WTC11 (cell line): ENCODE measurements around the gene LPAR3. TPM values are rescaled to one million over a fixed set of nuclear protein-coding genes. Genes with fewer than 3 reads are reported as not detected.
A peak's percentile ranks its signal among the peaks of the same experiment; 100 is the strongest.

Experiments
- ATAC-seq: fragments of 200-7000 bp; cut with Tn5 transposase; 2 replicates; pipeline ENCODE4 v1.10.0; 2021; ENCODE audit warnings: mild to moderate bottlenecking, moderate library complexity
- CTCF ChIA-PET: fragments of 300-600 bp; sonication (Branson Sonifier 250); formaldehyde crosslinking; loops from one replicate; lab custom pipeline; 2021; ENCODE audit warnings: antibody characterized with exemption; lab: Charles Lee
- POLR2A ChIA-PET: fragments of 350-600 bp; sonication (Branson Sonifier 250); formaldehyde crosslinking; loops from one replicate; lab custom pipeline; 2021; ENCODE audit warnings: antibody characterized with exemption; lab: Charles Lee
- DNase-seq: peaks from one replicate; pipeline ENCODE4 v3.0.0; 2021; ENCODE audit warnings: low spot score
- H3K27ac Mint-ChIP-seq: 2 replicates; pipeline ENCODE4 v1.8.0; 2021; ENCODE audit warnings: mixed read lengths
- H3K27me3 Mint-ChIP-seq: 2 replicates; pipeline ENCODE4 v1.8.0; 2021; ENCODE audit warnings: low read depth, mild to moderate bottlenecking, moderate library complexity, mixed read lengths
- H3K36me3 Mint-ChIP-seq: 2 replicates; pipeline ENCODE4 v1.8.0; 2021; ENCODE audit warnings: mixed read lengths
- H3K4me1 Mint-ChIP-seq: 2 replicates; pipeline ENCODE4 v1.8.0; 2022; ENCODE audit warnings: mixed read lengths
- H3K4me3 Mint-ChIP-seq: 2 replicates; pipeline ENCODE4 v1.8.0; 2021; ENCODE audit warnings: mild to moderate bottlenecking, moderate library complexity, mixed read lengths
- H3K9me3 Mint-ChIP-seq: 2 replicates; pipeline ENCODE4 v1.8.0; 2021; ENCODE audit warnings: mixed read lengths
- E2F1 ChIP-seq: sonication (generic); formaldehyde crosslinking; IDR thresholded peaks from 2 replicates; pipeline ENCODE4 v1.8.0; 2022; ENCODE audit warnings: mild to moderate bottlenecking, missing genetic modification reagents
- EMX1 ChIP-seq: fragments of 250-450 bp; sonication (Bioruptor Pico); IDR thresholded peaks from 2 replicates; pipeline ENCODE4 v1.8.0; 2021; ENCODE audit warnings: mild to moderate bottlenecking
- ETV6 ChIP-seq: sonication (generic); formaldehyde crosslinking; IDR thresholded peaks from 2 replicates; pipeline ENCODE4 v1.8.1; 2022; ENCODE audit warnings: mild to moderate bottlenecking, missing genetic modification reagents
- FOXK1 ChIP-seq: sonication (generic); formaldehyde crosslinking; IDR thresholded peaks from 2 replicates; pipeline ENCODE4 v1.8.0; 2022; ENCODE audit warnings: mild to moderate bottlenecking, moderate library complexity, missing genetic modification reagents
- GABPB1 ChIP-seq: sonication (generic); formaldehyde crosslinking; IDR thresholded peaks from 2 replicates; pipeline ENCODE4 v1.8.1; 2023; ENCODE audit warnings: mild to moderate bottlenecking, missing genetic modification reagents
- GRHL2 ChIP-seq: fragments of 250-450 bp; sonication (Bioruptor Pico); IDR thresholded peaks from 2 replicates; pipeline ENCODE4 v1.8.0; 2022; ENCODE audit warnings: mild to moderate bottlenecking, moderate library complexity; ENCODE audit not compliant: insufficient replicate concordance, severe bottlenecking
- IRF1 ChIP-seq: sonication (generic); formaldehyde crosslinking; IDR thresholded peaks from 2 replicates; pipeline ENCODE4 v1.8.0; 2023; ENCODE audit warnings: missing genetic modification reagents
- JAZF1 ChIP-seq: fragments of 250-450 bp; sonication (Bioruptor Pico); IDR thresholded peaks from 2 replicates; pipeline ENCODE4 v1.9.0; 2021; ENCODE audit warnings: moderate library complexity, mild to moderate bottlenecking, inconsistent platforms
- MXD4 ChIP-seq: fragments of 250-450 bp; sonication (Bioruptor Pico); IDR thresholded peaks from 2 replicates; pipeline ENCODE4 v1.8.0; 2021; ENCODE audit warnings: mild to moderate bottlenecking, moderate library complexity, borderline replicate concordance
- NFE2L1 ChIP-seq: sonication (generic); formaldehyde crosslinking; IDR thresholded peaks from 2 replicates; pipeline ENCODE4 v1.8.1; 2023; ENCODE audit warnings: missing genetic modification reagents
- NFYB ChIP-seq: sonication (generic); formaldehyde crosslinking; conservative IDR thresholded peaks from 2 replicates; pipeline ENCODE4 v1.8.0; 2022; ENCODE audit warnings: low read depth, missing genetic modification reagents
- NR3C1 ChIP-seq: sonication (generic); formaldehyde crosslinking; conservative IDR thresholded peaks from 2 replicates; pipeline ENCODE4 v1.8.1; 2023; ENCODE audit warnings: low read depth, mild to moderate bottlenecking, missing genetic modification reagents
- SMAD4 ChIP-seq: sonication (generic); formaldehyde crosslinking; IDR thresholded peaks from 2 replicates; pipeline ENCODE4 v1.8.0; 2022; ENCODE audit warnings: mild to moderate bottlenecking, missing genetic modification reagents
- TEAD1 ChIP-seq: sonication (generic); formaldehyde crosslinking; IDR thresholded peaks from 2 replicates; pipeline ENCODE4 v1.8.0; 2022; ENCODE audit warnings: mild to moderate bottlenecking, missing genetic modification reagents
- ZBTB21 ChIP-seq: sonication (generic); formaldehyde crosslinking; IDR thresholded peaks from 2 replicates; pipeline ENCODE4 v1.8.1; 2023; ENCODE audit warnings: mild to moderate bottlenecking, missing genetic modification reagents, borderline replicate concordance
- ZMAT4 ChIP-seq: fragments of 250-450 bp; sonication (Bioruptor Pico); IDR thresholded peaks from 2 replicates; pipeline ENCODE4 v1.9.0; 2021; ENCODE audit warnings: mild to moderate bottlenecking
- ZNF232 ChIP-seq: sonication (generic); formaldehyde crosslinking; IDR thresholded peaks from 2 replicates; pipeline ENCODE4 v1.8.0; 2022; ENCODE audit warnings: mild to moderate bottlenecking, missing genetic modification reagents
- total RNA-seq: library from RNA; stranded (reverse); gene quantifications from 3 replicates; pipeline ENCODE4 v1.2.3, GENCODE V29; 2021
- TF ChIP-seq, protein P1 (sequence below): sonication (generic); formaldehyde crosslinking; conservative IDR thresholded peaks from 2 replicates; pipeline ENCODE4 v1.8.1; 2023; ENCODE audit warnings: mild to moderate bottlenecking, low read depth, missing genetic modification reagents, moderate library complexity
- TF ChIP-seq, protein P2 (sequence below): sonication (generic); formaldehyde crosslinking; IDR thresholded peaks from 2 replicates; pipeline ENCODE4 v1.8.0; 2022; ENCODE audit warnings: mild to moderate bottlenecking, missing genetic modification reagents

Gene LPAR3
- total RNA-seq, 1 experiment from 2014 or later, result 33.3 TPM

GRCh38 chr1:84885469-84885868 is 7.5 kb downstream of the LPAR3 start:
- Mint-ChIP-seq H3K4me3 (no peak overlapping the region), H3K36me3 (peaks cover 48% of the 10 kb centered on the region), H3K27ac (no peak overlapping the region), H3K4me1 (peaks cover 25% of the 10 kb centered on the region), H3K27me3 (no peaks in the 10 kb centered on the region), H3K9me3 (peaks cover 13% of the 10 kb centered on the region)
- ChIA-PET POLR2A (no interaction called here), CTCF (no interaction called here)
- DNase-seq (no peak), ATAC-seq (no peak)
- TF ChIP-seq TEAD1 (CRISPR knock-in tag), result no peak

DNA sequence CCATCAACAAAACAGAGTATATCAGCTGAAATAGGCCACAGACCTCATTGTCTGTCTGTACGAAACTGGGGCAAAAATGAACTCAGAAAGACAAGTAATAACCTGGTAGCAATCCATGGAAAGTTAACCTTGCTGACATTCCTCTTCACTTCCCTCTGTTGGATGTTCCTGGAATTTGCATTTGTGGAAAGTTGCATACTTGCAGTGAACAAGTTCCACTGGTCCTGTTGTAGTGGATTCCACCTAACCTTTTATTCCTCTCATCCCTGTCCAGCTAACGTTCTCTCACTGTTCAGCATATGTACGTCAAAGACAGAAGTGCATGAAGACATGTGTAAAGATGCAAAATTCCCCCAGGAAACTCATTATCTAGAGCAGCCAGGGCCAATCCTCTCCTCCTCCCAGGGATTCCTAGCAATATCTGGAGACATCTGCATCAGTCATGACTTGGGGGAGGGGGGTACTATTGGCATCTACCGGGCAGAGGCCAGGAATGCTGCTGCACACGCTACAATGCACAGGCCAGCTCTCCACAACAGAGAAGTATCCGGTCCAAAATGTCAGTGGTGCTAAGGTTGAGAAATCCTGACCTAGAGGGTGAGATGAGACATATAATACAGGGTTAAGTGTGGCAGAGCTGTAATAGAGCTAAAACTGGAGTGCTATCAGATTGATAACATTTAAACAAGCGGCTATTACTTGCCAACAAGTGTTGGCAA is 8.2 kb downstream of the LPAR3 start:
- ATAC-seq (no peak), DNase-seq (no peak)
- TF ChIP-seq E2F1 (CRISPR knock-in tag), result no peak
- TF ChIP-seq MXD4 (CRISPR knock-in tag), result no peak
- TF ChIP-seq ZMAT4, result no peak
- no peak for TF ChIP-seq NR3C1 (CRISPR knock-in tag)
- no peak for TF ChIP-seq GABPB1
- TF ChIP-seq NFYB, result no peak
- no peak for TF ChIP-seq FOXK1
- no peak for TF ChIP-seq IRF1
- TF ChIP-seq EMX1 (CRISPR knock-in tag), result no peak
- no peak for TF ChIP-seq SMAD4 (CRISPR knock-in tag)
- TF ChIP-seq ZNF232 (CRISPR knock-in tag), result no peak
- TF ChIP-seq ZBTB21 (CRISPR knock-in tag), result no peak
- TF ChIP-seq, protein P1, sequence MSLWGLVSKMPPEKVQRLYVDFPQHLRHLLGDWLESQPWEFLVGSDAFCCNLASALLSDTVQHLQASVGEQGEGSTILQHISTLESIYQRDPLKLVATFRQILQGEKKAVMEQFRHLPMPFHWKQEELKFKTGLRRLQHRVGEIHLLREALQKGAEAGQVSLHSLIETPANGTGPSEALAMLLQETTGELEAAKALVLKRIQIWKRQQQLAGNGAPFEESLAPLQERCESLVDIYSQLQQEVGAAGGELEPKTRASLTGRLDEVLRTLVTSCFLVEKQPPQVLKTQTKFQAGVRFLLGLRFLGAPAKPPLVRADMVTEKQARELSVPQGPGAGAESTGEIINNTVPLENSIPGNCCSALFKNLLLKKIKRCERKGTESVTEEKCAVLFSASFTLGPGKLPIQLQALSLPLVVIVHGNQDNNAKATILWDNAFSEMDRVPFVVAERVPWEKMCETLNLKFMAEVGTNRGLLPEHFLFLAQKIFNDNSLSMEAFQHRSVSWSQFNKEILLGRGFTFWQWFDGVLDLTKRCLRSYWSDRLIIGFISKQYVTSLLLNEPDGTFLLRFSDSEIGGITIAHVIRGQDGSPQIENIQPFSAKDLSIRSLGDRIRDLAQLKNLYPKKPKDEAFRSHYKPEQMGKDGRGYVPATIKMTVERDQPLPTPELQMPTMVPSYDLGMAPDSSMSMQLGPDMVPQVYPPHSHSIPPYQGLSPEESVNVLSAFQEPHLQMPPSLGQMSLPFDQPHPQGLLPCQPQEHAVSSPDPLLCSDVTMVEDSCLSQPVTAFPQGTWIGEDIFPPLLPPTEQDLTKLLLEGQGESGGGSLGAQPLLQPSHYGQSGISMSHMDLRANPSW (CRISPR knock-in tag), result no peak
- TF ChIP-seq GRHL2 (CRISPR knock-in tag), result no peak
- TF ChIP-seq, protein P2, sequence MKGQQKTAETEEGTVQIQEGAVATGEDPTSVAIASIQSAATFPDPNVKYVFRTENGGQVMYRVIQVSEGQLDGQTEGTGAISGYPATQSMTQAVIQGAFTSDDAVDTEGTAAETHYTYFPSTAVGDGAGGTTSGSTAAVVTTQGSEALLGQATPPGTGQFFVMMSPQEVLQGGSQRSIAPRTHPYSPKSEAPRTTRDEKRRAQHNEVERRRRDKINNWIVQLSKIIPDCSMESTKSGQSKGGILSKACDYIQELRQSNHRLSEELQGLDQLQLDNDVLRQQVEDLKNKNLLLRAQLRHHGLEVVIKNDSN (CRISPR knock-in tag), result no peak
- Mint-ChIP-seq H3K9me3 (peaks cover 13% of the 10 kb centered on the region), H3K4me3 (no peak overlapping the region), H3K27ac (0 out of 2 replicates have a peak overlapping the region, but pooled peaks have one; percentile 3), H3K27me3 (no peaks in the 10 kb centered on the region), H3K36me3 (peaks cover 44% of the 10 kb centered on the region), H3K4me1 (peaks cover 19% of the 10 kb centered on the region)
- ChIA-PET POLR2A (no interaction called here), CTCF (no interaction called here)

DNA sequence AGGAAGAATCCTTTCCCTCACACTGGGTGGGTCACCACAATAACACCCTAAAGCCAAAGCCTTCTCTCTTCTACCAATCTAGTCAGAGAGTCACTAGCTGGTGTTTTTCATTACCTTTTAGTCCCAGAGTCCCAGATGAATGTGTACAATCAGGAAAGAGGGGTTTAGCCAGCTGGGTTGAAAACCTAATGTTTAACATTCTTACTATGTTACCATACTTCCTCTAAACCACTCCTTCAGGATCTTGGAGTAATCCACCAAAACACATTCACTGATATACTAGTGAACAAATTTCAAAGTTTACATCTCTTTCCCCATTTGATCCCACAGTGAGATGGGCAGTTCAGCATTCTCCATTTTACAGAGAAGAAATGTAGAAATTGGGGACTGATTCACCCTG is 9.7 kb downstream of the LPAR3 start:
- CTCF ChIA-PET, result interaction anchor here (1.0 kb wide), 1 partner anchor 101 kb away, joined by 3 read pairs; no protein-coding TSS in a partner anchor
- no peaks in the 10 kb centered on the region for H3K27me3 Mint-ChIP-seq

More for the DNA sequence above, 9.7 kb downstream of the LPAR3 start:
- no peak for TF ChIP-seq NFE2L1
- TF ChIP-seq ETV6, result no peak
- no peak for TF ChIP-seq JAZF1 (CRISPR knock-in tag)
- Mint-ChIP-seq H3K4me3 (no peak overlapping the region), H3K4me1 (peaks cover 10% of the 10 kb centered on the region), H3K9me3 (peaks cover 13% of the 10 kb centered on the region), H3K27ac (no peak overlapping the region), H3K36me3 (peaks cover 41% of the 10 kb centered on the region)
- ATAC-seq, result no peak
- no peak for DNase-seq
- POLR2A ChIA-PET, result no interaction called here
